SHP77 (cell line): ENCODE data around the gene CR2.
"Not testable (repeated sequence)": the region's sequence is repeated elsewhere in the genome, so short reads cannot be mapped to it uniquely, and the experiment has no call there.

Experiments used
- DNase-seq, 2 experiments: peaks; one replicate each; lab custom pipeline; 2025; lab: John Stamatoyannopoulos, UW

The CR2 gene

DNA sequence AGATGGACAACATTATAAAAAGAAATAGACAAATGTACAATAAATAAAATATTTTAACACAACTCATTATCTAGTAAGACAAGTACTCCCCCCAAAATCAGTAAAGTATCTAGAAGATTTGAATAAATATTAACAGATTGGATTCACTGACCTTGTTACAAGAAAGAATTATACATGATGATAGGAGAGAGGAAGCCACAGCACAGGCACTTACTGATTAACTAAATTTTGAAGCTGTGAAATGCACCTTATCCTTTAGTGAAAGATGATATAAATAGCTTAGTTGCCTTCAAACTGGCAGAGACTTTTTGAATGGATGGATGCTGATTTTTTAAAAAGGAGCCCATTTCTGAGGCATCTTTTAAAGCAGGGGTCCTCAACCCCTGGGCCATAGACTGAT is 50.3 kb downstream of the CR2 start:
- DNase-seq: no peak

DNA sequence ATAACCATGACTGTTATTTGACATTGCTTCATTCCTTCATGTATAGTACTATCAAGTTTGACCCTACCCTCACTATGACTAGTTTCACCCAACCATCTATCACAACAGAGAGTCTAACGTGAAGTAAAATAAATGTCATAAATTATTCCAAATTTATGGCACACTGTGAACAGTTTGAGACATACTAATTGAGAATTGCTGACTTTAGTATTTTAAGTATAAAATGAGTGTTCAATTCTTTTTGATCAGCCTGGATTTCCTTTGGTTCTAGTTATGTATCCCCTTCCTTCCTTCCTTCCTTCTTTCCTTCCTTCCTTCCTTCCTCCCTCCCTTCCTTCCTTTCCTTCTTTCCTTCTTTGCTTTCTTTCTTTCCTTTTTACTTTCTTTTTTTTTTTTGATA is 56.3 kb downstream of the CR2 start:
- no peak for DNase-seq

DNA sequence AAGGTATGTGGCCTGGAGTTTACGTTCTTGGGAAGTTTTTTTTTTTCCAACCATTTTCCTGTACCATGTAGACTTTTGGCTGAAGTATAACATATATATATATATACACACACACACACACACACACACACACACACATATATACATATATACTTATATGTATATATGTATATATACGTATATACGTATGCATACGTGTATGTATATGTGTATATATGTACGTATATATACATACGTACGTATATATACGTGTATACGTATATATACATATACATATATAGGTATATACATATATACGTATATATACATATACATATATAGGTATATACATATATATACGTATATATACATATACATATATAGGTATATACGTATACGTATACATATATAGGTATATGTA is 60.8 kb downstream of the CR2 start:
- no peak for DNase-seq

DNA sequence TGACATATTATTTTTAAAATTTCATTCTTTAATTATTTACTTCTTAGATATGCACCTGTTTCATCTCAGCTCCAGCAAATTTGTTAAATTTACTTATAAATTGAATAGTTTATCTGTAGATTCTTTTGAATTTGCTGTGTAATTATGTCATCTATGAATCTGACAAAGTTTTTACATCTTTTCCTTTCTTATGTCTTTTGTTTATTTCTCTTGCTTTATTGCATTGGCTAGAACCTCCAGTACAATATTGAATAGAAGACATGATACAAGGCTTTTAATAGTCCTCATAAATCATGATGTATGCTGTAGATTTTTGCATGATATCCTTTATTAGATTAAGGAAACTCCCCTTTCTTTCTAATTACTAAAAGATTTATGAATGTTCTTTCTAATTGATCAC is 62.6 kb downstream of the CR2 start:
- no peak for DNase-seq

DNA sequence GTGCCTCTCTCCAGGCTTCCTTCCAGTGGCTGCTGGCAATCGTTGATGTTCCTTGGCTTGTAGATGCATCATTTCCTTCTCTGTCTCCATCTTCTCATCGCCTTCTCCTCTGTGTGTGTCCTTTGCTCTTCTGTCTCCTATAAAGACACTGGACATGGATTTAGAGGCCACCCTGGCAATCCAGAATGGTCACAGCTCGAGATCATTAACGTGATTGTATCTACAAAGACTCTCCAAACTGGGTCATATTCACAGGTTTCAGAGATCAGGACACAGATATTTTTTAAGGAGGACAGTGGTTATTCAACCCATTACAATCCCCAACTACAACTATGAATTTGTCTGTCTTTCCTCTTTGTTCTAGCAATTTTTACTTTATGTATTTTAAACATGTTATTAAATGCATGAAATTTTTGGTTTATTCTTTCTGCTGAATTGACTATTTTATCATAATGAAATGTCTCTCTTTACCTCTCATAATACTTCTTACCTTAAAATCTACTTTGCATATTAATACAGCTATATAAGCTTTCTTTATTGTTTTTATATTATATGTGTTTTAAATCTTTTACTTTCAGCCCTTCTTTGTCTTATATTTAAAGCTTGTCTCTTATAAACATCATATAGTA is 64.6 kb downstream of the CR2 start:
- DNase-seq: no peak

DNA sequence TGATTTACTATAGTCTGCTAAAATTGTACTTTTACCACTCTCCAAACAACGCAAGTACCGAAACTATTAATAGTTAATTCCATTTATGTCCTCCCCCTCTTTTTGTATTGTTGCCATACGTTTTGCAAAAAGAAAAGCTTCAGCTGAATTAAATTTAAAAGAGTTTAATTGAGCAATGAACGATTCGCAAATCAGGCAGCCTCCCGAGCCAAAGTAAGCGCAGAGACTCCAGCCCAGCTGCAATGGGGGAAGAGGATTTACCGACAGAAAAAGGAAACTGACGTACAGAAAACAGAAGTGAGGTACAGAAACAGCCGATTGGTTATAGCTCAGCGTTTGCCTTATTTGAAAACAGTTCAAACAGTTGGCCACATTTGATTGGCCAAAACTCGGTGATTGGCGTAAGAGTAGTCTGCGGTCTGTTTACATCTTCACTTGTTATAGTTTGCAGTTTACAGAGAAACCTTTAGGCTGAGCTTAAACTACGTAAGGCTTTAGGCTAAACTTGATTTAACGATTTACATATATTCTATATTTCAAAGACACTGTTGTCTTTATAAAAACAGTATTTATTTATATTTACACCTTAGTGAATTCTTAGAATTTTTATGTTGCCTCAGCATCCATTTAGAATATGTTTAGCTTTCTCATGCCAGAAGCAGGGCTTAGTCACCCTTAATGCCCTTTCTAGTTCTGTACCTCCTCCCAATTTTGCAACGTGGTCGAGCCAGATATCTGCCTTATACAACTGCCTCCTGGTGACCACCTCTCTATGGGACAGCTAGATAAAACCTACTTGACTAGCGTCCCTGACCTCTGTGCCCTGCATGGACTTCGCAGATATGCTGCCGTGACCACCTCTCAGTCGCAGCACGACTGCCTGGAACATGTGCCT is 65.6 kb downstream of the CR2 start:
- no peak for DNase-seq

DNA sequence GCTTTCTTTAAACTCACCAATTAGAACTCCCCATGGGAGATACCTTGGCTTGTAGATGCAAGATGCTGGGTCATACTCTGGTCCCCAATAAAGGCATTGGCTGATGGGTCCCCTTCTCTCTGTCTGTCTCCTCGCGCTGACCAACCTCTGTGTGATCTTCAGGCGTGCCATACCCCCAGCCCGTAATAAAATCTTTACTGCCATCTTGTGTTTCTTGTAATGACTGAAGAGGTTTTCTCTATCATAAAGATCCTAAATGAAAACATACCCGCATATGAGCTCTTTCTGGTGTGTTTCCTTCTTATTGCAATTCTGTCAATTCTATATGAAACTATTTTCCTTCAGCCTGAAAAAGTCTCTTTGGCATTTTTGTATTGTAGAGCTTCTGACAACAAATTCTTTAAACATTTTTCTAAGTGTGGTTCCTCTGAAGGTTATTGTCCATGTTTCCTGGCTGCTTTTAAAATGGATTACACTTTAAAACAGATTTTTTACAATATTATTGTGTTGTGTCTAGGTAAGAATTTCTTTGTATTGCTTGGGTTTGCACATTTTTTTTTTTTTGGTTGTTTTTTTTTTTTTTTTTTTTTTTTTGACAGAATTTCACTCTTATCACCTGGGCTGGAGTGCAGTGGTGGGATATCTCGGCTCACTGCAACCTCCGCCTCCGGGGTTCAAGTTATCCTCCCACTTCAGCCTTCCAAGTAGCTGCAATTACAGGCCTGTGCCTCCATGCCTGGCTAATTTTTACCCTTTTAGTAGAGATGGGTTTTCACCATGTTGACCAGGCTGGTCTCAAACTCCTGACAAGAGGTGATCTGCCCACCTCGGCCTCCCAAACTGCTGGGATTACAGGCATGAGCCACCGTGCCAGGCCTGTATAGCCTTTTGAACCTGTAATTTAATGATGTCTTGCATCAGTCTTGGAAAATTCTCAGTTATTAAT is 66.5 kb downstream of the CR2 start:
- DNase-seq: not testable (repeated sequence)

DNA sequence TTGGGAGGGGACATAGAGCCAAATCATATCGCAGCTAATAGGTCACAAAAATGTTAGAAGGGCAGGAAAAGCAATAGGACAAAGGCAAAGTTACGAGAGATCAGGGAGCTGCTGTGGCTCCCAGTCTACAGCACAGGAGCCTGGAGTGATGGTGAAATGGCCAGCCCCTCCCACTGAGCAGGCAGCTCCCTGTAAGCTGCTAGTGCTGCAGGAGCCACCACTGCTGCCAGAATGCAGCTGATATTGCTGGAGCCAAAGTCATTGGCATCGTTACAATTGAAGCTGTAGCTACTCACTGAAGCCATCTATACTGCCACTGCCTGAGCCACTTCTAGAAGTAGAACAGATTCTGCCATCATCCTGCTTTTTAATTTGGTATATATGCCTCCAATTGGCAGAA is 71.1 kb downstream of the CR2 start:
- DNase-seq: not testable (repeated sequence)

DNA sequence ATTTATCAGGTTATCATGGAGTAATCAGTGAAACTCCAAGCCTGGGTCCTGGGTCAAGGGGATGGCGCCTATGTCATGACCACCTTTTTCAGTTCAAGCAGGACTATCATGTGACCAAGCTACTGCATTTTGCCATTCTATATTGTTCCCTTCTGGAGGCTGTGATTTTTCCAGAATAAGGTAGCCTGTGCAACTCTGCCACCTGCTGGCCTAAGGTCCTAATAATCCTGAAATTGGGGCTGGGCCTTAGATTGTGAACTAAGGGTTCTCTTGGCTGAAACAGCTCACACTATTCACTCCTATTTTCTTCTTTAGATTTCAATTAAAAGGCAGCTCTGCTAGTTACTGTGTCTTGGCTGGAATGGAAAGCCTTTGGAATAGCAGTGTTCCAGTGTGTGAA is 74.3 kb downstream of the CR2 start:
- DNase-seq: not testable (repeated sequence)

DNA sequence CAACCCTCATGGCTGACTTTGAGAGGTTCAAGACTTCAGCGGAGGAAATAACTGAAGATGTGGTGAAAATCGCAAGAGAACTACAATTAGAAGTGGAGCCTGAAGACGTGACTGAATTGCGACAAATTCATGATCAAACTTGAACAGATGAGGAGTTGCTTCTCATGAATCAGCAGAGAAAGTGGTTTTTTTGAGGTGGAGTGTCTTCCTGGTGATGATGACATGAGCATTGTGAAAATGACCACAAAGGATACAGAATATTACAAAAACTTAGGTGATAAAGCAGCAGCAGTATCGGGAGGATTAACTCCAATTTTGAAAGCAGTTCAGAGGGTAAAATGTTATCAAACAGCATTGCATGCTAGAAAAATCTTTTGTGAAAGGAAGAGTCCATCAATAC is 82.1 kb downstream of the CR2 start:
- DNase-seq: not testable (repeated sequence)
